ENCODE results near the gene SH3GL1. TPM values are rescaled to one million over a fixed set of nuclear protein-coding genes. Genes with fewer than 3 reads are reported as not detected.

The SH3GL1 gene
- total RNA-seq, 1 donor from 2014 or later: 95.3 TPM

GRCh38 chr19:4318460-4318859, 81.9 kb downstream of the SH3GL1 start:
- no peak overlapping the region for H3K4me3 Mint-ChIP-seq
- DNase-seq (ENCODE audit: low read depth, low spot score): no peak
- no peak overlapping the region for H3K27ac Mint-ChIP-seq (ENCODE audit: unreplicated experiment)
- TF ChIP-seq CTCF (conservative IDR thresholded peaks at IDR 0.05): no peak
- H3K4me1 Mint-ChIP-seq: no peaks in the 10 kb centered on the region
- peaks cover 28% of the 10 kb centered on the region for H3K36me3 Mint-ChIP-seq (ENCODE audit: low read depth)
- H3K27me3 Mint-ChIP-seq (ENCODE audit: low read depth): no peaks in the 10 kb centered on the region
- H3K9me3 Mint-ChIP-seq: peaks cover 15% of the 10 kb centered on the region

GRCh38 chr19:4316956-4317355, 83.4 kb downstream of the SH3GL1 start:
- Mint-ChIP-seq H3K27me3 (ENCODE audit: low read depth) (no peaks in the 10 kb centered on the region), H3K36me3 (ENCODE audit: low read depth) (peaks cover 28% of the 10 kb centered on the region), H3K27ac (ENCODE audit: unreplicated experiment) (no peak overlapping the region), H3K9me3 (peaks cover 15% of the 10 kb centered on the region), H3K4me3 (no peak overlapping the region), H3K4me1 (no peaks in the 10 kb centered on the region)
- no peak for TF ChIP-seq CTCF (conservative IDR thresholded peaks at IDR 0.05)
- no peak for DNase-seq (ENCODE audit: low read depth, low spot score)

GRCh38 chr19:4313847-4314490, 86.4 kb downstream of the SH3GL1 start:
- peaks cover 14% of the 10 kb centered on the region for H3K36me3 Mint-ChIP-seq (ENCODE audit: low read depth)
- H3K27me3 Mint-ChIP-seq (ENCODE audit: low read depth): no peaks in the 10 kb centered on the region
- no peak for TF ChIP-seq CTCF (conservative IDR thresholded peaks at IDR 0.05)
- H3K27ac Mint-ChIP-seq (ENCODE audit: unreplicated experiment): no peak overlapping the region
- no peak overlapping the region for H3K4me3 Mint-ChIP-seq
- H3K9me3 Mint-ChIP-seq: no peaks in the 10 kb centered on the region
- H3K4me1 Mint-ChIP-seq: no peaks in the 10 kb centered on the region
- no peak for DNase-seq (ENCODE audit: low read depth, low spot score)

Small RNA genes lying within 50 kb of the gene (microRNA-seq; reads per million reads assigned to microRNA genes)
- gene MIR4746: 45.6 reads per million, percentile 50 among the genes with 10 or more reads in this experiment

Other genes starting within 250 kb of the SH3GL1 start
- gene CREB3L3, start 246.9 kb downstream of the SH3GL1 start, total RNA-seq: not detected in 2 replicates
- 33.9 and 34.8 TPM in 2 replicates for gene SIRT6, start 218.0 kb downstream of the SH3GL1 start, total RNA-seq
- gene ANKRD24, start 217.9 kb downstream of the SH3GL1 start, total RNA-seq: 0.19 and 0.27 TPM in 2 replicates
- not detected in 2 replicates for gene EBI3, start 171.0 kb downstream of the SH3GL1 start, total RNA-seq
- 22.9 and 24.9 TPM in 2 replicates for gene YJU2, start 153.5 kb downstream of the SH3GL1 start, total RNA-seq
- gene SHD, start 121.3 kb downstream of the SH3GL1 start, total RNA-seq: 2.7 and 4.5 TPM in 2 replicates
- gene TMIGD2, start 98.2 kb downstream of the SH3GL1 start, total RNA-seq: not detected in 2 replicates
- gene FSD1, start 95.9 kb downstream of the SH3GL1 start, total RNA-seq: 51.9 and 53.5 TPM in 2 replicates
- gene STAP2, start 61.7 kb downstream of the SH3GL1 start, total RNA-seq: 4.1 and 5.0 TPM in 2 replicates
- 45.3 and 45.6 TPM in 2 replicates for gene MPND, start 57.0 kb downstream of the SH3GL1 start, total RNA-seq
- gene CHAF1A, start 2.1 kb upstream of the SH3GL1 start, total RNA-seq: 117 and 120 TPM in 2 replicates
- gene UBXN6, start 57.2 kb upstream of the SH3GL1 start, total RNA-seq: 39.5 and 40.9 TPM in 2 replicates
- 103 and 110 TPM in 2 replicates for gene HDGFL2, start 71.8 kb upstream of the SH3GL1 start, total RNA-seq
- gene PLIN4, start 117.9 kb upstream of the SH3GL1 start, total RNA-seq: 0.30 and 0.47 TPM in 2 replicates
- 4.8 TPM in 2 replicates for gene PLIN5, start 134.7 kb upstream of the SH3GL1 start, total RNA-seq
- 0.09 TPM in 2 replicates for gene LRG1, start 139.5 kb upstream of the SH3GL1 start, total RNA-seq
- gene SEMA6B, start 159.1 kb upstream of the SH3GL1 start, total RNA-seq: 21.7 and 25.3 TPM in 2 replicates
- 7.0 and 8.0 TPM in 2 replicates for gene TNFAIP8L1, start 239.0 kb upstream of the SH3GL1 start, total RNA-seq